H1 (cell line): ENCODE measurements around the gene UBR1. TPM values are rescaled to one million over a fixed set of nuclear protein-coding genes. Genes with fewer than 3 reads are reported as not detected.
"Not testable (repeated sequence)": the region's sequence is repeated elsewhere in the genome, so short reads cannot be mapped to it uniquely, and the experiment has no call there.

ENCODE experiments used
- CTCF ChIA-PET: fragments of 300-600 bp; sonication (Branson Sonifier 250); formaldehyde crosslinking; loops from one replicate; lab custom pipeline; 2021; ENCODE audit not compliant: partially characterized antibody; lab: Charles Lee
- POLR2A ChIA-PET: fragments of 300-600 bp; sonication (Branson Sonifier 250); formaldehyde crosslinking; loops from one replicate; lab custom pipeline; 2021; ENCODE audit warnings: inconsistent platforms; ENCODE audit not compliant: partially characterized antibody; lab: Charles Lee
- DNase-seq, 2 experiments: peaks; one replicate each; pipeline versions ENCODE4 v3.0.0 to v3.0.0-alpha.2; 2010 to 2022; ENCODE audit warnings: low spot score in 2 of 2, low read depth in 1 of 2, mixed read lengths in 1 of 2
- FAIRE-seq: peaks from 2 replicates; lab custom pipeline; 2011; peaks lifted over from hg19 to GRCh38; lab: Jason Lieb, UNC
- H2AFZ ChIP-seq: 2 replicates; pipeline ENCODE4 v1.8.1; 2012; ENCODE audit warnings: low read length, inconsistent platforms
- H2AK5ac ChIP-seq: 2 replicates; pipeline ENCODE4 v1.6.1; 2013; ENCODE audit warnings: low read depth, low read length
- H2BK120ac ChIP-seq: replicated peaks from 2 replicates; pipeline ENCODE3; 2013; ENCODE audit warnings: low read depth, low read length, inconsistent platforms
- H2BK12ac ChIP-seq: 2 replicates; pipeline ENCODE4 v1.6.1; 2013; ENCODE audit warnings: low read depth, low read length
- H2BK15ac ChIP-seq: 2 replicates; pipeline ENCODE4 v1.6.1; 2013; ENCODE audit warnings: low read length
- H2BK20ac ChIP-seq: 2 replicates; pipeline ENCODE4 v1.6.1; 2013; ENCODE audit warnings: low read length
- H2BK5ac ChIP-seq: 2 replicates; pipeline ENCODE4 v1.6.1; 2013; ENCODE audit warnings: low read depth, low read length
- H3K14ac ChIP-seq: 2 replicates; pipeline ENCODE4 v1.6.1; 2013; ENCODE audit warnings: inconsistent platforms; ENCODE audit not compliant: insufficient read length
- H3K18ac ChIP-seq: 2 replicates; pipeline ENCODE4 v1.6.1; 2013; ENCODE audit warnings: low read length; ENCODE audit errors: extremely low read depth
- H3K23ac ChIP-seq: 2 replicates; pipeline ENCODE4 v1.6.1; 2013; ENCODE audit warnings: inconsistent platforms; ENCODE audit not compliant: insufficient read length
- H3K23me2 ChIP-seq: 2 replicates; pipeline ENCODE4 v1.6.1; 2013; ENCODE audit warnings: low read depth, low read length
- H3K27ac ChIP-seq: 2 replicates; pipeline ENCODE4 v1.6.1; 2011; ENCODE audit warnings: low read depth, low read length, inconsistent platforms
- H3K27me3 ChIP-seq, 4 experiments: replicated peaks in 1 of 4; 1 replicate in 1 of 4; 2 replicates in 3 of 4; pipeline versions ENCODE4 v1.6.1 to v1.8.1; 2011 to 2013; ENCODE audit warnings: low read length in 3 of 4, mild to moderate bottlenecking in 3 of 4, inconsistent platforms in 2 of 4, mixed read lengths in 2 of 4, moderate library complexity in 1 of 4; ENCODE audit not compliant: control insufficient read depth in 3 of 4, insufficient read depth in 3 of 4; ENCODE audit errors: extremely low read depth in 1 of 4
- H3K36me3 ChIP-seq, 4 experiments: 2 replicates each; pipeline versions ENCODE4 v1.6.1 to v1.8.1; 2011 to 2013; ENCODE audit warnings: mild to moderate bottlenecking in 4 of 4, low read length in 3 of 4, moderate library complexity in 2 of 4, control low read depth in 1 of 4, inconsistent platforms in 1 of 4; ENCODE audit not compliant: insufficient read depth in 4 of 4, control insufficient read depth in 2 of 4
- H3K4ac ChIP-seq: replicated peaks from 2 replicates; pipeline ENCODE3; 2013; ENCODE audit warnings: low read length, low read depth, mixed read lengths, inconsistent platforms; ENCODE audit not compliant: insufficient read length
- H3K4me1 ChIP-seq, 4 experiments: replicated peaks in 1 of 4; 1 replicate in 1 of 4; 2 replicates in 3 of 4; pipeline versions ENCODE4 v1.6.1 to v1.8.1; 2011 to 2013; ENCODE audit warnings: low read length in 3 of 4, inconsistent platforms in 2 of 4, mixed read lengths in 1 of 4; ENCODE audit not compliant: insufficient read depth in 4 of 4, control insufficient read depth in 3 of 4
- H3K4me2 ChIP-seq, 2 experiments: 2 replicates each; pipeline versions ENCODE4 v1.6.1 to v1.8.1; 2011 to 2013; ENCODE audit warnings: low read depth in 2 of 2, low read length in 2 of 2, control low read depth in 1 of 2, inconsistent platforms in 1 of 2, mild to moderate bottlenecking in 1 of 2; ENCODE audit not compliant: insufficient read depth in 1 of 2
- H3K4me3 ChIP-seq, 4 experiments: fragments of 200-600, 300-600 bp in 1 of 4; sonication (generic), shearing (Covaris generic), sonication (Bioruptor Twin) in 1 of 4; 2 replicates each; pipeline versions ENCODE4 v1.5.1 to v1.8.1; 2011 to 2016; ENCODE audit warnings: low read length in 4 of 4, low read depth in 3 of 4, control low read depth in 2 of 4, inconsistent platforms in 2 of 4, mild to moderate bottlenecking in 2 of 4, mixed read lengths in 1 of 4, moderate library complexity in 1 of 4; ENCODE audit not compliant: insufficient read depth in 2 of 4; ENCODE audit errors: extremely low read depth in 1 of 4
- H3K56ac ChIP-seq: replicated peaks from 2 replicates; pipeline ENCODE3; 2013; ENCODE audit warnings: low read depth, mild to moderate bottlenecking, mixed read lengths, low read length, inconsistent platforms; ENCODE audit not compliant: insufficient read length
- H3K79me1 ChIP-seq: 2 replicates; pipeline ENCODE4 v1.6.1; 2013; ENCODE audit warnings: low read depth, low read length, control low read depth
- H3K79me2 ChIP-seq, 2 experiments: 2 replicates each; pipeline versions ENCODE4 v1.6.1 to v1.8.1; 2012 to 2013; ENCODE audit warnings: low read length in 2 of 2, mild to moderate bottlenecking in 2 of 2, inconsistent platforms in 1 of 2; ENCODE audit not compliant: insufficient read depth in 2 of 2, control insufficient read depth in 1 of 2
- H3K9ac ChIP-seq, 4 experiments: replicated peaks in 1 of 4; 1 replicate in 1 of 4; 2 replicates in 3 of 4; pipeline versions ENCODE4 v1.6.1 to v1.8.1; 2011 to 2013; ENCODE audit warnings: low read depth in 3 of 4, low read length in 3 of 4, control low read depth in 2 of 4, mild to moderate bottlenecking in 2 of 4, moderate library complexity in 2 of 4, inconsistent platforms in 1 of 4; ENCODE audit errors: extremely low read depth in 1 of 4
- H3K9me3 ChIP-seq, 2 experiments: 2 replicates each; pipeline versions ENCODE4 v1.6.1 to v1.8.1; 2012 to 2013; ENCODE audit warnings: mild to moderate bottlenecking in 2 of 2, moderate library complexity in 2 of 2, control low read depth in 1 of 2, inconsistent platforms in 1 of 2, low read depth in 1 of 2, low read length in 1 of 2, mixed read lengths in 1 of 2; ENCODE audit not compliant: insufficient read depth in 2 of 2
- H4K20me1 ChIP-seq, 2 experiments: replicated peaks in 1 of 2; 2 replicates each; pipeline versions ENCODE3 to v1.8.1; 2011 to 2013; ENCODE audit warnings: inconsistent platforms in 2 of 2, low read length in 2 of 2, mild to moderate bottlenecking in 1 of 2; ENCODE audit not compliant: insufficient read depth in 2 of 2, control insufficient read depth in 1 of 2
- H4K5ac ChIP-seq: 2 replicates; pipeline ENCODE4 v1.6.1; 2013; ENCODE audit warnings: low read length, low read depth, mixed read lengths, inconsistent platforms; ENCODE audit not compliant: insufficient read length
- H4K8ac ChIP-seq: 2 replicates; pipeline ENCODE4 v1.8.0; 2013; ENCODE audit warnings: mild to moderate bottlenecking, moderate library complexity, low read length, inconsistent platforms; ENCODE audit not compliant: insufficient read depth; ENCODE audit errors: extremely low read depth
- H4K91ac ChIP-seq: replicated peaks from 2 replicates; pipeline ENCODE3; 2013; ENCODE audit warnings: low read length, mixed read lengths, inconsistent platforms; ENCODE audit not compliant: insufficient read length
- TCF12 ChIP-seq: IDR thresholded peaks from 2 replicates; pipeline ENCODE4 v1.6.1; 2011; ENCODE audit warnings: low read depth, mild to moderate bottlenecking, low read length
- USF2 ChIP-seq: IDR thresholded peaks from 2 replicates; pipeline ENCODE4 v1.6.1; 2011; ENCODE audit warnings: low read length, improper control_type of control experiment
- WGBS, 2 experiments: shearing (Covaris generic) in 1 of 2; methylation state at CpG; one replicate each; pipeline versions ENCODE4 v1.1.6 to v1.1.7; 2013 to 2015; ENCODE audit warnings: low lambda C conversion rate in 2 of 2, mixed read lengths in 2 of 2, inconsistent platforms in 1 of 2, low coverage in 1 of 2, missing lambda C conversion rate in 1 of 2; ENCODE audit not compliant: insufficient replicate concordance in 2 of 2, insufficient coverage in 1 of 2, insufficient read length in 1 of 2; ENCODE audit errors: extremely low coverage in 1 of 2, missing lambda C conversion rate in 1 of 2; 5-methylcytosine and 5-hydroxymethylcytosine counted together
- polyA plus RNA-seq, 7 experiments: library from polyadenylated mRNA; depleted of rRNA in 3 of 7; stranded (reverse) in 5 of 7; unstranded in 2 of 7; fragments of >200 nt in 5 of 7; fragments of 200-250 nt in 2 of 7; gene quantifications; 1 replicate in 5 of 7; 2 replicates in 1 of 7; 4 replicates in 1 of 7; pipeline versions ENCODE4 v1.2.1 to v1.2.3, GENCODE V29; 2011 to 2013; ENCODE audit warnings: missing spikeins in 2 of 7, mixed read lengths in 2 of 7
- total RNA-seq: library from RNA; stranded (reverse); fragmentation: NEBNext Ultra II Directional; extraction: Animal tissue kit (Norgen Biotek cat#: 25700); gene quantifications from 2 replicates; pipeline ENCODE4 v1.2.1, GENCODE V29; 2021

UBR1 gene
- total and polyA plus RNA-seq, 2 of the 8 experiments (the other 6 are each of a cell fraction or from before 2014, with no cell fraction given): 3.7 to 18.7 TPM

DNA sequence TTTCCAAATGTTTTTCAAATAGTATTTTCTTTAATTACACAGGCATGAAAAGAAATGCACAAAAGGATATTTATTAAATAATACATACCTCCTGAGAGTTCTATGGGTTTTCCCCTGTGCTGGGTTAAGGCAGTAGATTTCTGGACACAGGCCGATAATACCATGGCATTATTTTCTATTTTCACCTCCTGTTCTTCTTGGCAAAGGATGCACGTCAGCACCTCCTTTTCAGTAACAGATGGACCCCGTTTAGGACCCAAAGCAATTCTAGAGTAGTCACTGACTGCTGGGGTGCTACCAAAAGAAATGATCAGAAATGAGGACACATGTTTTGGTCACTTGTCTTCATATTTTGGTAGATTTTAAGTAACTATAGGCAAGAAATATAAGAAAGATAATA lies 98.8 kb downstream of the UBR1 start (continued):
- TF ChIP-seq USF2 (no peak), TCF12 (no peak)
- TF ChIP-seq, all 59 proteins: peak for 0

DNA sequence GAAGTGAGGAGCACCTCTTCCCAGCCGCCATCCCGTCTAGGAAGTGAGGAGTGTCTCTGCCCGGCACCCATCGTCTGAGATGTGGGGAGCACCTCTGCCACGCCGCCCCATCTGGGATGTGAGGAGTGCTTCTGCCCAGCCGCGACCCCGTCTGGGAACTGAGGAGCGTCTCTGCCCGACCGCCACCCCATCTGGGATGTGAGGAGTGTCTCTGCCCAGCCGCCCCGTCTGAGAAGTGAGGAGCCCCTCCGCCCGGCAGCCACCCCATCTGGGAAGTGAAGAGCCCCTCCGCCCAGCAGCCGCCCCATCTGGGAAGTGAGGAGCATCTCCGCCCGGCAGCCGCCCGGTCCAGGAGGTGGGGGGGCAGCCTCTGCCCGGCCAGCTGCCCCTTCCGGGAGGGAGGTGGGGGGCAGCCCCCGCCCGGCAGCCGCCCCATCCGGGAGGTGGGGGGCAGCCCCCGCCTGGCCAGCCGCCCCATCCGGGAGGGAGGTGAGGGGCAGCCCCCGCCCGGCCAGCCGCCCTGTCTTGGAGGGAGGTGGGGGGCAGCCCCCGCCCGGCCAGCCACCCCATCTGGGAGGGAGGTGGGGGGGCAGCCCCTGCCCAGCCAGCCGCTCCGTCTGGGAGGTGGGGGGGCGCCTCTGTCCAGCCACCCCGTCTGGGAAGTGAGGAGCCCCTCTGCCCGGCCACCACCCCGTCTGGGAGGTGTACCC lies 100.8 kb downstream of the UBR1 start:
- H3K27me3 ChIP-seq, H2AFZ ChIP-seq, H3K27ac ChIP-seq, POLR2A ChIA-PET, H2BK12ac ChIP-seq, DNase-seq, H2AK5ac ChIP-seq, H3K79me2 ChIP-seq, H3K9ac ChIP-seq, H2BK120ac ChIP-seq, H3K4me2 ChIP-seq, H3K14ac ChIP-seq, H3K18ac ChIP-seq, H4K91ac ChIP-seq, H3K23me2 ChIP-seq, H2BK20ac ChIP-seq, CTCF ChIA-PET, H3K23ac ChIP-seq, FAIRE-seq, H3K4me1 ChIP-seq, H4K8ac ChIP-seq, H4K5ac ChIP-seq, H3K56ac ChIP-seq, H4K20me1 ChIP-seq, H3K4ac ChIP-seq, H3K79me1 ChIP-seq, H2BK15ac ChIP-seq, H3K4me3 ChIP-seq, H2BK5ac ChIP-seq: not testable (repeated sequence)
- WGBS, 2 experiments: 94% methylated on average over 9 of the region's 42 CpGs; no CpG with 5 or more reads in 1 of the 2 experiments
- Histone ChIP-seq H3K36me3 (peaks cover 0 to 26% (median 14%) of the 10 kb centered on the region in 4 experiments; a peak in 4 of 8 replicates), H3K9me3 (peaks cover 3 to 16% of the 10 kb centered on the region in 2 experiments; a peak in 2 of 4 replicates)
